ENCODE results near the gene CIZ1.

CIZ1 gene

DNA sequence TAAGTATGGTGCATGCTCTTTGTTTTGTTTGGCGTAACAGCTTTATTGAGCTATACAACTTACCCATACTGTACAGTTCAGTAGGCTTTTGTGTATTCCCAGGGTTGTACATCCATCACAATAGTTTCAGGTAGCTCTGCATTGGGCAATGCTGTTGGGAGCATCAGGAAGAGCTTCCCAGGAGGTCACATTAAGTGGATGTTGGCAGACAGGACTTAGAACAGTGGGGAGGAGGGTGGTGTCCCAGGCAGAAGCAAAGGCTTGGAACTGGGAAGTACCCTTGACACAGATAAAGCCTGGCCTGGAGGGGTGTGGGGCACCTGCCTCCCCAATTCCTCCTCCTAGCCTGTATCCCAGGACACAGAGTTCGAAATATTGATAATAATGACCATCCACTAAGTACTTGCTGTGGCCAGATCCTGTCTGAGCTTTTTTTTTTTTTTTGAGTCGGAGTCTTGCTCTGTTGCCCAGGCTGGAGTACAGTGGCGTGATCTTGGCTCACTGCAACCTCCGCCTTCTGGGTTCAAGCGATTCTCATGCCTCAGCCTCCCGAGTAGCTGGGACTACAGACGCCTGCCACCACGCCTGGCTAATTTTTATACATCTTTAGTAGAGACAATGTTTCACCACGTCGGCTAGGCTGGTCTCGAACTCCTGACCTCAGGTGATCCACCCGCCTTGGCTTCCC, 30.0 kb downstream of the CIZ1 start:
- no peak for DNase-seq

DNA sequence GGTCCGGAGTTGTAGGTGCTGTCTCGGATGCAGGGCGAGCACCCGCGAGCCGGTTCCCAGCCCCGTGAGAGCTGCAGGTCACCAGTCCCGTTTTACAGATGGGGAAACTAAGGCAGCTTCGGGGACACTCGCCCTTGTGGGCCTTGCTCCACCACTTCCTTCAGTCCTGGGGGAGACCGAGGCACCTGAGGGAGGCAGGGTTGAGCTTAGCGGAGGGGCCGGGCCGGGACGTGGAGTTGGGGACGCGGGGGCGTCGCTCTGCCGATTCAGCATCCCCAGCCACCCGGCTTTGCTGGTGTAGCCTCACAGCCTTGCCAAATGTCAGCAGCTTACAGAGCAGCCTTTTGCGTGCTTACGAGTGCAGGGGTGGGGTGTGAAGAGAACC, 30.8 kb downstream of the CIZ1 start:
- DNase-seq = peak; percentile 20

DNA sequence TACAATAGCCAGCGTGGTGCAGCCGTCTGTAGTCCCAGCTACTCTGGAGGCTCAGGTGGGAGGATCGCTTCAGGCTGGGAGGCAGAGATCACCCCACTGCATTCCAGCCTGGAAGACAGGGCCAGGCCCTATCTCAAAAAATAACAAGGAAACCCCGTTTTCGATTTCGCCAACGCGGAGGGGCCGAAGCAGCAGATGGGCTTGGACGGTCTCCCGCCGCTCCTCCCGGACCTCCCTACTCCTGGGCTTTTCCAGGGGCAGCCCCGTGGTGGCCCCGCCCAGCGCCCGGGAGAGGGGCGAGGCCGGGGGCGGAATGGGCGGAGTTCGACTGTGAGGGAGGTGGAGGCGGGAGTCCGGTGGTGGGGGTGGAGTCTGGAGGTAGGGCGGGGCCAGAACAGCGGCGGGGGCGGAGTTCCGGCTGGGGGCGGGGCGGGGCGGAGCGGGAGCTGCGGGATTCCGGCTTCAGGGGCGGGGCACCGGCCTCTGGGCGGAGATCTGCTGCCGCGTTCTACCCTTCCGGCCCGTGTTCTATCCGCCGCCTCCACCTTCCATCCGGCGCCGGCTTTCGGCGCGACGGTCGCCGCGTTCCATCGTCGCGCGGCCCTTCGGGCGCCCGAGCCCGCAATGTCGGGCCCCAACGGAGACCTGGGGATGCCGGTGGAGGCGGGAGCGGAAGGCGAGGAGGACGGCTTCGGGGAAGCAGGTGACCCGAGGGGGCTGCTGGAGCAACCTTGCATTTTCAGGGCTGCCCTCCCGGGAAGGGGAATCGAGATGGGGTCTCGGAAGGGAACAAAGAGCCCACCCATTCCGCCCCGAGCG, 31.4 kb downstream of the CIZ1 start, which contains the start of gene BBLN:
Gene BBLN (plus strand): TSS at position 482 of the 819 bp plus-strand sequence. CDS start 143 bp downstream, at position 625.
- peak; percentile 93 for DNase-seq

GRCh38 chr9:128159522-128159783, 31.9 kb downstream of the CIZ1 start:
- DNase-seq = peak; percentile 41

GRCh38 chr9:128155736-128156500, 35.5 kb downstream of the CIZ1 start:
- DNase-seq = no peak

- DNase-seq = no peak
Observed at GRCh38 chr9:128153947-128154695, 37.3 kb downstream of the CIZ1 start.

GRCh38 chr9:128153060-128153946, 38.1 kb downstream of the CIZ1 start:
- no peak for DNase-seq

DNA sequence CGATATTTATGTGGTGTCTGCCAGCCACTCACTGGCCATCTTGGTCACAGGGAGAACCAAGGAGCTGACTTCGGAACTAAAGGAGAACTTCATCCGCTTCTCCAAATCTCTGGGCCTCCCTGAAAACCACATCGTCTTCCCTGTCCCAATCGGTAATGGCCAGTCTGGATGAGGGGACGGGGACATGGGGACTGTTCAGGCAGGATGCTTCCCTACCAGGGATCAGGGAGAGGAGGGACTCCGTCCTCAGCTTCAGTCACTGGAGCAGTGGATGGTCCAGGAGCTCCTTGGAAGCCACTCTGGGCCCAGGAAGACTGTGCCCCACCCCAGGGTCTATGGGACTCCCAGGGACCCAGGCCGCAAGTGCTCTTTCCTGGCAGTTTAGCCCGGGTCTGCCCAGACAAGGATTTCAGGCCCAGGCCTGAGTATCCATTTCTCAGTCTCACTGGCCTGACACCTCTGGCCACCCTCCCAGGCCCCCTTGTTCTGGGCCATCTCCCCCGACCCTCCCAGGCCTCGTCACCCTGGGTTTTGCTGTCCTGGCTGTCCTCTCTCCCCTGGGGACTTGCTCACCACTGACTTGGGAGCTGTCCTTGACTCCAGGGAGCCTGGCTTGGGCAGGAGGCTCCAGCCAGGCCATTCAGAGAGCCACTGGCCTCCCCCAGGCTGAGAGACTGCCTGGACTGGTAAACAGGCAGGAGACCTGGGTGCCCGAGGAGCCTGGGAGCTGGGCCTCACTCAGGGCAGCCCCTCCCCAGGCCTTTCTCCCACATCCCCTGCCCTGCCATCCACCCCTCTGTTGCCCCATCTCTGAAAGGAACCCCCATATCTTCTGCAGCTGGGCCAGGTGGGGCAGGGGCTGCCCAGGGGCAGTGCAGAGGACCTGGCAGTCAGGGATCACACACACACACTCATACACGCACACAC, 39.0 kb downstream of the CIZ1 start:
- no peak for DNase-seq

GRCh38 chr9:128151309-128152132, 39.9 kb downstream of the CIZ1 start:
- no peak for DNase-seq

GRCh38 chr9:128150594-128151308, 40.6 kb downstream of the CIZ1 start:
- no peak for DNase-seq

GRCh38 chr9:128149951-128150593, 41.3 kb downstream of the CIZ1 start:
- DNase-seq = no peak

DNA sequence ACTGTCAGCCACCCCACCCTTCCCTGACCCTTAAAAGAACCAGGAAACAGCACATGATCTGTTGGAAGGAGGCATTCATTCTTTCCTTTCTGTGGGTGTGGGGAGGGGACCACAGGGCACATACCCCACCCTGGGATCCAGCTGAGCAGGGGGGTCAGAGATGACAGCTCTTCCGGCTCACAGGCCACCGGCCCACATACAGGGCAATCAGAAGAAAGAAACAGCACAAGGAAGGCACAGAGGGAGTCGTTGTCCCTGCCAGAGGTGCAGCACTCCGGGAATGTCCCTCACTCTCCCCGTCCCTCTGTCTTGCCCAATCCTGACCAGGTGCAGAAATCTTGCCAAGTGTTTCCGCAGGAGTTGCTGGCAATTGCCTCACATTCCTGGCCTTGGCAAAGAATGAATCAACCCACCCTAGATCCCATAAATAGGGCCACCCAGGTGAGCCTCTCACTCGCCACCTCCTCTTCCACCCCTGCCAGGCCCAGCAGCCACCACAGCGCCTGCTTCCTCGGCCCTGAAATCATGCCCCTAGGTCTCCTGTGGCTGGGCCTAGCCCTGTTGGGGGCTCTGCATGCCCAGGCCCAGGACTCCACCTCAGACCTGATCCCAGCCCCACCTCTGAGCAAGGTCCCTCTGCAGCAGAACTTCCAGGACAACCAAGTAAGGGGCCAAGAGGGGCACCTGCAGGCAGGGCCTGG, 42.2 kb downstream of the CIZ1 start, which contains the start of gene LCN2:
Gene LCN2 (plus strand): TSS at position 453 of the 701 bp plus-strand sequence. CDS start 73 bp downstream, at position 526.
- no peak for DNase-seq

DNA sequence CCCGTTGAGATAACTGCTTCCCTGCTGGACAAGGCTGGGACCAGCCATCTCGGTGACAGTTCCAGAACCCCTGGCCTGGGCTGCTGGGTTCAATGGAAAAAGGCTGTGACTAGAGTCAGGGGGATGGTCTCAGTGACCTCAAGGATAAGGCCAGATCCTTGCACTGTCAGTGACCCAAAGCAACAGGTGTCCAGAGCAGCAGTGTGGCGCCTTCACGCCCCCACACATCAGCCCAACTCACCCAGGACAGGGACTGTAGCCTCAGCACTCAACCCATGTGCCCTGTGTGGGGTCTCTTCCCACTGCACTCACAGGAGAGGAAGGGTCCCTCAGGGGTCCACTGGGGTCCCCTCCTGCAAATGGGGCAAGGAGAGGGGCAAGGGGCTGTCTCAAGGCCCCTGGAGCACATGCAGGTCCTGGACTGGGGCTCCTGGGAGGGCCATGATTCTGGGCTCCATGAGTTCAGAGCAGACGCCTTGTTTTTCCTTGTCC, 42.8 kb downstream of the CIZ1 start:
- no peak for DNase-seq

DNA sequence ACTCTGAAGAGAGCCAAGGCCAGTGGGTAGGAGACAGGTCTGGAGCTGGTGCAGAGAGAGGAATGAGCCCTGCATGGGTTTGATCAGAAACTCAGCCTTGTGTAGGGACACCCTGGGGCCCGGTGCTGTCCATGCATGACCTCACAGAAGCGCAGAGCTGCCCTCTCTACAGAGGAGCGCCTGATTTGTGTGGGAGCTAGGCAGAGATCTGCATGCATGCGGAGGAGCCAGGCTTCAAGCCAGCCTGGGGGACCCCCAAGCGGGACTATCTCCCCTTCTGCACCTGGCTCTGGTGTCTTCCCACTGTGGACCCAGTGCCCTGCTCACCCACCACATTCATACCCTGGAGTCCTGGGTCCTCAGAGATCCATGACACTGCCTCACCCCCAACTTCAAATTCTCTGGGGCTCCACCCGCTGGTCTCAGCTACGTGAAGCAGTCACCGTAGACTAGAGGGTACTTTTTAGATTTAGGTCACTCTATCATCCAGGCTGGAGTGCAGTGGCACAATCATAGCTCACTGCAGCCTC, 44.7 kb downstream of the CIZ1 start:
- DNase-seq = no peak

GRCh38 chr9:128145951-128146351, 45.4 kb downstream of the CIZ1 start:
- no peak for DNase-seq

GRCh38 chr9:128145536-128145935, 45.8 kb downstream of the CIZ1 start:
- no peak for DNase-seq

Measured in activated CD4-positive, alpha-beta T cell treated with anti-CD3 and anti-CD28 coated beads, Interleukin-2, amount 50 U/mL, for 1 hour (primary cell).